Muscle of back (tissue), 11 donors: ENCODE results near the gene TUT4. TPM values are rescaled to one million over a fixed set of nuclear protein-coding genes. Genes with fewer than 3 reads are reported as not detected.
A peak's percentile ranks its signal among the peaks of the same experiment; 100 is the strongest.

Source experiments
- DNase-seq, 3 donors: peaks; one replicate each; pipeline versions ENCODE4 v3.0.0 to v3.0.0-alpha.2; 2013
- polyA plus RNA-seq, 10 donors: library from polyadenylated mRNA; unstranded; fragments of 120-200 nt; gene quantifications; one replicate each; pipeline ENCODE4 v1.2.1, GENCODE V29; 2013; ENCODE audit not compliant: insufficient read length in 10 of 10

The TUT4 gene
- polyA plus RNA-seq, 10 donors = 49.6 to 119 (median 72.0) TPM

- peak in 1 of 3 donors; percentile 7 for DNase-seq
These were observed 10.7 kb downstream of the TUT4 start for GRCh38 chr1:52542085-52542688.

GRCh38 chr1:52534928-52535764, 17.7 kb downstream of the TUT4 start:
- DNase-seq = no peak

DNA sequence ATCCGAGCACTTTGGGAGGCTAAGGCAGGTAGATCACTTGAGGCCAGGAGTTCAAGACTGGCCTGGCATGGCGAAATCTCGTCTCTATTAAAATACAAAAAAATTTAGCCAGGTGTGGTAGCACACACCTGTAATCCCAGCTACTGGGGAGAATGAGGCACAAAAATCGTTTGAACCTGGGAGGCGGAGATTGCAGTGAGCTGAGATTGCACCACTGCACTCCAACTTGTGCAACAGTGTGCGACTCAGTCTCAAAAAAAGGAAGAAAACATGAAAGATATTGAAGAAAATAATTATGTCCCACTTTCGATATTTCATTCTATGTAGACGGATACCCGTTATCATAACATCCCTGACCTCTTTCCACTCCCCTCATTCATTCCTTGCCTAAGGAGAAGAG, 19.2 kb downstream of the TUT4 start:
- DNase-seq = no peak

- no peak for DNase-seq
These were observed 20.1 kb downstream of the TUT4 start for GRCh38 chr1:52532731-52533327.

GRCh38 chr1:52532247-52532646, 20.6 kb downstream of the TUT4 start:
- no peak for DNase-seq

DNA sequence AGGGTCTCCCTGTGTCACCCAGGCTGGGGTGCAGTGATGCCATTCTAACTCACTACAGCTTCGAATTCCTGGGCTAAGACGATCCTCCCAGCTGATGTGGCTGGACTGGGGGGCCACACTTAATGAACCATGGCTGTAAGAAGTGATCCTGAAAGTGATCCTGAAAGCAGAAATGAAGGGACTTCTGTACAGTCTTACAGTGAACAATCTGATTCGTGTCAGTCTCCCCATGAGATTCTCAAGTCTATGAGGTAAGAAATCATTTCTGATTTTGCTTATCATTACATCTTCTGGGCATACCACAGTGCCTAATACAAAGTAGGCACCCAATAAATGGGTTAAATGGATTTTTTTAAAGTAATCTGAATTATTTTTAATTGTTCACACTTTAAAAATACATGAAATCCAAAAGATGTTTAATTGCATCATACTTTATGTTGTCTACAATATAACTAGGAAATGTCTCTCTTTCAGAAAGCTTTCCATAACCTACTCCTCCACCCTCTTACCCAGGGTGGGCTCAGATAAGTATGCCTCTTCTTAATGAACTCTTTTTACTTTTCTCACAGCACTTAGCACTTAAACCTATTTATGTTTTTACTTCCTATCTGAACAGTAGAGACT, 21.5 kb downstream of the TUT4 start:
- no peak for DNase-seq

DNA sequence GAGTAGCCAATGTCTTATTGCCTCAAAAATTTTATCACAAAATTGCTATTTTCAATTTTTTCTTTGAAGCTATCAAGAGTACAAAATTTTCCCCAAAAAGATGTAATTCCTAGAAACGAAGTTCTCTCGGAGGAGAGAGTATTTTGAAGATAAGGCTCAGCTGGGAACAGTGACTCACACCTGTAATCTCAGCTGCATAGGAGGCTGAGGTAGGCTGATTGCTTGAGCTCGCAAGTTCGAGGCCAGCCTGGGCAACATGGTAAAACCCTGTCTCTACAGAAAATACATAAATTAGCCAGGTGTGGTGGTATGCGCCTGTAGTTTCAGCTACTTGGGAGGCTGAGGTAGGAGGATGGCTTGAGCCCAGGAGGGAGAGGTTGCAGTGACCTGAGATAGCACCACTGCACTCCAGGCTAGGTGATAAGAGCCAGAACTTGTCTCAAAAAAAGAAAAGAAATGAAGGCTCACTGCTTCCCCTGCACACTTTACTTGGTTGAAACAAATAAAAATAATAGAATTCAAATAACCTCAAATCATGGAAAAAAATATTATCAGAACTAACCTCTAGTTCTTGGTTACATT, 22.2 kb downstream of the TUT4 start:
- no peak for DNase-seq

- no peak for DNase-seq
These were observed 29.5 kb downstream of the TUT4 start for GRCh38 chr1:52523376-52523775.

DNA sequence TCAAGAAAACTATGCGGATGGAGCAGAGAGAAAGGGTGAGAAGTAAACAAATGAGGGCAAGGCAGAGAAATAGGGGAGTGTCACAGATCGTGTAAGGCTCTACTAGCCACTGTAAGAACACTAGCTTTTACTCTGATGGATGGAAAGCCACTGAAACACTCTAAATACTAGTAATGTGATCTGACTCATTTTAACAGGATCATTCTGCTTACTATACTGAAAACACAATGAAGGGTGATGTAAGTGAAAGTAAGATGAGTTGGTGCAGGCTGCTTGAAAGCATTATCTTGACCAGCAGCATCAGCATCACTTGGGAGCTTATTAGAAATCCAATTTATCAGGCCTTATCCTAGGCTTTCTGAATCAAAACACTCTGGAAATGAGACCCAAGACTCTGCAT, 32.7 kb downstream of the TUT4 start:
- DNase-seq = peak in 1 of 3 donors; percentile 15

- DNase-seq = no peak
These were observed 33.9 kb downstream of the TUT4 start for GRCh38 chr1:52518962-52519361.

- DNase-seq = no peak
These were observed 40.9 kb downstream of the TUT4 start for GRCh38 chr1:52511851-52512615.

DNA sequence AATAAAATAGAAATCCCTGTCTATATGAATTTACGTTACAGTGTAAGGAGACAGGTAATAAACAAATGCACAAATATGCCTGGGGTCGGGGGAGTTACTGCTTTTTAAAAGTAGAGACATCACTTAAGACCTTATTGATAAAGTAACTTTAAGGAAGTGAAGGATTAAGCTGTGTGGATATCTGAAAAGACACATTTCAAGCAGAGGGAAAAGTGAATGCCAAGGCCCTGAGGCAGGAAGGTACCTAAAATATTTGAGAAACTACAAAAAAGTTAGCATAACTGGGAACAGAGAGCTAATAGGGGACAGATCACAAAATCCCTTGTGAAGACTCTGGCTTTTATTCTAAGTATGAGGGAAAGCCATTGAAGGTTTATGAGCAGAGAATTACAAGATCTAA, 41.5 kb downstream of the TUT4 start:
- DNase-seq = no peak

- no peak for DNase-seq
These were observed 45.9 kb downstream of the TUT4 start for GRCh38 chr1:52506920-52507546.

GRCh38 chr1:52506349-52506748, 46.5 kb downstream of the TUT4 start:
- DNase-seq = no peak

DNA sequence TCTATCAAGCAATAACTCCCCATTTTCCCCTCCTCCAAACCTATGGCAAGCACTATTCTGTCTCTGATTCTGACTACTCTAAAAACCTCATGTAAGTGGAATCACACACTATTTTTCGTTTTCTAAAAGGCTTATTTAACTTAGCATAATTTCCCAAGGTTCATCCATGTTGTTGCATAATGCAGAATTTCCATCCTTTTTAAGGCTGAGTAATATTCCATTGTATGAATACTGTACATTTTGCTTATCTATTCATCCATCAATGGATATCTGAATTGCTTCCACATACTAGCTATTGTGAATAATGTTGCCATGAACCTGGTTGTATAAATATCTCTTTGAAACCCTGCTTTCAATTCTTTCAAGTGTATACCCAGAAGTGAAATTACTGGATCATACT, 48.2 kb downstream of the TUT4 start:
- DNase-seq = no peak

- no peak for DNase-seq
These were observed 49.2 kb downstream of the TUT4 start for GRCh38 chr1:52503706-52504105.

GRCh38 chr1:52502789-52503188, 50.1 kb downstream of the TUT4 start:
- DNase-seq = peak in 2 of 3 donors; percentile 0 to 6

DNA sequence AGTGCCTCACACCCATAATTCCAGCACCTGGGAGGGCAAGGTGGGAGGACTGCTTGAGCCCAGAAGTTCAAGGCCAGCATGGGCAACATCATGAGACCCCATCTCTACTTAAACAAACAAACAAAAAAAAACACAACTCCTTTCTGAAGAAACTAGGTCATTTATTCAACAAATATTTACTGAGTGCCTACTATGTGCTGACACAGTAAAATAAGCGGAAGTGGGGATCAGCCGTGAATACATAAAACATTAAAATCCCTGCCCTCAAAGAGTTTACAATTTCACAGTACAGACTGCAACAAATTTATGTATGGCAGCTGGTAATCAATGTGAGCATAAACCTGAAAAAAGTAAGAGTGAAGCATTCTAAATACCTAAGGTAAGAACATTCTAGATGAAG, 65.3 kb downstream of the TUT4 start:
- DNase-seq = no peak

- DNase-seq = no peak
These were observed 70.4 kb downstream of the TUT4 start for GRCh38 chr1:52482326-52483004.

GRCh38 chr1:52479076-52479475, 73.8 kb downstream of the TUT4 start:
- DNase-seq = no peak
